ENCODE data around the gene PRX. TPM values are rescaled to one million over a fixed set of nuclear protein-coding genes. Genes with fewer than 3 reads are reported as not detected.

PRX gene
- total and polyA plus RNA-seq, 9 of the 15 experiments (the other 6 are each of a cell fraction or from before 2014, with no cell fraction given), result 0.65 to 3.5 (median 1.7) TPM; not detected in 2

- TF ChIP-seq PHF21A (IDR thresholded peaks at IDR 0.05; ENCODE audit: borderline replicate concordance, low read depth) (no peak), GTF2B (IDR thresholded peaks at IDR 0.05; ENCODE audit: extremely low read depth, insufficient read length) (no peak), KDM4B (IDR thresholded peaks at IDR 0.05; ENCODE audit: borderline replicate concordance in 2 of 2, low read depth in 1 of 2) (0 out of 4 replicates have a peak, but pooled peaks of 1 of the 2 experiments have one; percentile 22), POLR2B (IDR thresholded peaks at IDR 0.05; ENCODE audit: low read depth, partially characterized antibody) (no peak), ARNT (IDR thresholded peaks at IDR 0.05) (no peak), TAL1 (IDR thresholded peaks at IDR 0.05) (no peak)
- TF ChIP-seq, protein P1, sequence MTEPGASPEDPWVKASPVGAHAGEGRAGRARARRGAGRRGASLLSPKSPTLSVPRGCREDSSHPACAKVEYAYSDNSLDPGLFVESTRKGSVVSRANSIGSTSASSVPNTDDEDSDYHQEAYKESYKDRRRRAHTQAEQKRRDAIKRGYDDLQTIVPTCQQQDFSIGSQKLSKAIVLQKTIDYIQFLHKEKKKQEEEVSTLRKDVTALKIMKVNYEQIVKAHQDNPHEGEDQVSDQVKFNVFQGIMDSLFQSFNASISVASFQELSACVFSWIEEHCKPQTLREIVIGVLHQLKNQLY (CRISPR knock-in tag; conservative IDR thresholded peaks at IDR 0.05), result no peak
- TF ChIP-seq, protein P2, sequence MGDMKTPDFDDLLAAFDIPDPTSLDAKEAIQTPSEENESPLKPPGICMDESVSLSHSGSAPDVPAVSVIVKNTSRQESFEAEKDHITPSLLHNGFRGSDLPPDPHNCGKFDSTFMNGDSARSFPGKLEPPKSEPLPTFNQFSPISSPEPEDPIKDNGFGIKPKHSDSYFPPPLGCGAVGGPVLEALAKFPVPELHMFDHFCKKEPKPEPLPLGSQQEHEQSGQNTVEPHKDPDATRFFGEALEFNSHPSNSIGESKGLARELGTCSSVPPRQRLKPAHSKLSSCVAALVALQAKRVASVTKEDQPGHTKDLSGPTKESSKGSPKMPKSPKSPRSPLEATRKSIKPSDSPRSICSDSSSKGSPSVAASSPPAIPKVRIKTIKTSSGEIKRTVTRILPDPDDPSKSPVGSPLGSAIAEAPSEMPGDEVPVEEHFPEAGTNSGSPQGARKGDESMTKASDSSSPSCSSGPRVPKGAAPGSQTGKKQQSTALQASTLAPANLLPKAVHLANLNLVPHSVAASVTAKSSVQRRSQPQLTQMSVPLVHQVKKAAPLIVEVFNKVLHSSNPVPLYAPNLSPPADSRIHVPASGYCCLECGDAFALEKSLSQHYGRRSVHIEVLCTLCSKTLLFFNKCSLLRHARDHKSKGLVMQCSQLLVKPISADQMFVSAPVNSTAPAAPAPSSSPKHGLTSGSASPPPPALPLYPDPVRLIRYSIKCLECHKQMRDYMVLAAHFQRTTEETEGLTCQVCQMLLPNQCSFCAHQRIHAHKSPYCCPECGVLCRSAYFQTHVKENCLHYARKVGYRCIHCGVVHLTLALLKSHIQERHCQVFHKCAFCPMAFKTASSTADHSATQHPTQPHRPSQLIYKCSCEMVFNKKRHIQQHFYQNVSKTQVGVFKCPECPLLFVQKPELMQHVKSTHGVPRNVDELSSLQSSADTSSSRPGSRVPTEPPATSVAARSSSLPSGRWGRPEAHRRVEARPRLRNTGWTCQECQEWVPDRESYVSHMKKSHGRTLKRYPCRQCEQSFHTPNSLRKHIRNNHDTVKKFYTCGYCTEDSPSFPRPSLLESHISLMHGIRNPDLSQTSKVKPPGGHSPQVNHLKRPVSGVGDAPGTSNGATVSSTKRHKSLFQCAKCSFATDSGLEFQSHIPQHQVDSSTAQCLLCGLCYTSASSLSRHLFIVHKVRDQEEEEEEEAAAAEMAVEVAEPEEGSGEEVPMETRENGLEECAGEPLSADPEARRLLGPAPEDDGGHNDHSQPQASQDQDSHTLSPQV (IDR thresholded peaks at IDR 0.05), result no peak
- TF ChIP-seq, protein P3, sequence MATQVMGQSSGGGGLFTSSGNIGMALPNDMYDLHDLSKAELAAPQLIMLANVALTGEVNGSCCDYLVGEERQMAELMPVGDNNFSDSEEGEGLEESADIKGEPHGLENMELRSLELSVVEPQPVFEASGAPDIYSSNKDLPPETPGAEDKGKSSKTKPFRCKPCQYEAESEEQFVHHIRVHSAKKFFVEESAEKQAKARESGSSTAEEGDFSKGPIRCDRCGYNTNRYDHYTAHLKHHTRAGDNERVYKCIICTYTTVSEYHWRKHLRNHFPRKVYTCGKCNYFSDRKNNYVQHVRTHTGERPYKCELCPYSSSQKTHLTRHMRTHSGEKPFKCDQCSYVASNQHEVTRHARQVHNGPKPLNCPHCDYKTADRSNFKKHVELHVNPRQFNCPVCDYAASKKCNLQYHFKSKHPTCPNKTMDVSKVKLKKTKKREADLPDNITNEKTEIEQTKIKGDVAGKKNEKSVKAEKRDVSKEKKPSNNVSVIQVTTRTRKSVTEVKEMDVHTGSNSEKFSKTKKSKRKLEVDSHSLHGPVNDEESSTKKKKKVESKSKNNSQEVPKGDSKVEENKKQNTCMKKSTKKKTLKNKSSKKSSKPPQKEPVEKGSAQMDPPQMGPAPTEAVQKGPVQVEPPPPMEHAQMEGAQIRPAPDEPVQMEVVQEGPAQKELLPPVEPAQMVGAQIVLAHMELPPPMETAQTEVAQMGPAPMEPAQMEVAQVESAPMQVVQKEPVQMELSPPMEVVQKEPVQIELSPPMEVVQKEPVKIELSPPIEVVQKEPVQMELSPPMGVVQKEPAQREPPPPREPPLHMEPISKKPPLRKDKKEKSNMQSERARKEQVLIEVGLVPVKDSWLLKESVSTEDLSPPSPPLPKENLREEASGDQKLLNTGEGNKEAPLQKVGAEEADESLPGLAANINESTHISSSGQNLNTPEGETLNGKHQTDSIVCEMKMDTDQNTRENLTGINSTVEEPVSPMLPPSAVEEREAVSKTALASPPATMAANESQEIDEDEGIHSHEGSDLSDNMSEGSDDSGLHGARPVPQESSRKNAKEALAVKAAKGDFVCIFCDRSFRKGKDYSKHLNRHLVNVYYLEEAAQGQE (IDR thresholded peaks at IDR 0.05; ENCODE audit: borderline replicate concordance), result no peak
- TF ChIP-seq, protein P3 (CRISPR knock-in tag; IDR thresholded peaks at IDR 0.05; ENCODE audit: low read depth), result no peak
These were observed 46.2 kb downstream of the PRX start (continued) for GRCh38 chr19:40366697-40367561.
